Measurements from ENCODE around the gene SYTL2. TPM values are rescaled to one million over a fixed set of nuclear protein-coding genes. Genes with fewer than 3 reads are reported as not detected.
"Not testable (repeated sequence)": the region's sequence is repeated elsewhere in the genome, so short reads cannot be mapped to it uniquely, and the experiment has no call there.

SYTL2 gene
- 10 to 100 TPM; 11.6 to 18.6 (median 14.5) TPM for total RNA-seq

DNA sequence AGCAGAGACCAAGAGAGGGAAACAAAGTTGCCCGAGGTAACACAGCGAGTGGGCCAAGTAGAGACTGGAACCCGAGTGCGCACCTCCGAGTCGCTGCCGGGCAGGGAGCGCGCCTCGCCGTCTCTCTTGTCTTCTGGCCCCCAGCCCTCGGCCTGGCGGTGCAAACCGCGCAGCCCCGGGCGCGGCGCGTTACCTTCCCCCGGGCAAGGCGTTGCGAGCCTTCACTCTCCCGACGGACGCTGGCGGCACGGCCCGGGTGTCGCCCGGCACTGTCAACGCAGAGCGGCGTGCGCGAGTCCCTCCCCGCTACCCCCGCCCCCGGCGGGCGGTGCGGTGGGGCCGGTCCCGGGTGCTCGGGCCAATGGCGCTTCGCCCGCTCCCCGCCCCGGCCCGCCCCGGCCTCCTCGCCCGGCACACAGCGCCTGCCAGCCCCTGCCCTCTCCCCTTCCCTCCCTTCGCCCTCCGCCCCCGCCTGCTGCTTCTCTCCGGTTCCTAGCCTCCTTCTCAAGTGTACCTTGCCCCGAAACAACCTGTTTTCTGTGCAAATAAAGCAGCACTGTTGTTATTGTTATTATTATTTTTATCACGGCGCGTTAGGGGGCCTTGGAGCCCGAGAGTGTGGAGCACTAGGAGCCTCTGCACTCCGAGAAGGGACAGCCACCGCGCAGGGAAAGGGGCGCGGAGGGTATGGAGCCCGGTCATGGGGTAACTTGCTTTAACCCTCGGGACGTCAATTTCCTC lies at the start of gene SYTL2:
TSS of gene SYTL2 (minus strand) at position 271 of the 741 bp plus-strand sequence. CDS start 53,416 bp downstream, outside the sequence.
- Histone ChIP-seq H3K4me1 (peaks cover 27% of the 10 kb centered on the region), H3K27ac (no peak within 1 kb of the TSS), H3K4me3 (peak within 1 kb of the TSS; percentile 69), H3K27me3 (no peaks in the 10 kb centered on the region), H3K9me3 (no peaks in the 10 kb centered on the region), H3K36me3 (no peaks in the 10 kb centered on the region)
- TF ChIP-seq POLR2AphosphoS5 (IDR thresholded peaks at IDR 0.05) (no peak), POLR2A (IDR thresholded peaks at IDR 0.05) (peak in 1 of 2 donors; percentile 64)
- under 1% methylated on average over 49 of the region's 72 CpGs for WGBS
- peak; percentile 73 to 79 for DNase-seq (ENCODE audit: low spot score in 2 of 2)

DNA sequence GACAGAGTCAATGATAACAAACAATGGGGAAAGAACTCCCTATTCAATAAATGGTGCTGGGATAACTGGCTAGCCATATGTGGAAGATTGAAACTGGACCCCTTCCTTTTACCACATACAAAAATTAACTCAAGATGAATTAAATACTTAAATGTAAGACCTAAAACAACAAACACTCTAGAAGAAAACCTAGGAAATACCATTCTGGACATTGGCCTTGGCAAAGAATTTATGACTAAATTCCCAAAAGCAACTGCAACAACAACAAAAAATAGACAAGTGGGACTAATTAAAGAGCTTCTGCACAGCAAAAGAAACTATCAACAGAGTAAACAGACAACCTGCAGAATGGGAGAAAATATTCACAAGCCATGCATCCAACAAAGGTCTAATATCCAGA lies 48.6 kb upstream of the SYTL2 start:
- not testable (repeated sequence) for H3K27me3 ChIP-seq; H3K9me3 ChIP-seq; H3K27ac ChIP-seq; H3K36me3 ChIP-seq; H3K4me3 ChIP-seq; H3K4me1 ChIP-seq; DNase-seq (ENCODE audit: low spot score in 2 of 2)

DNA sequence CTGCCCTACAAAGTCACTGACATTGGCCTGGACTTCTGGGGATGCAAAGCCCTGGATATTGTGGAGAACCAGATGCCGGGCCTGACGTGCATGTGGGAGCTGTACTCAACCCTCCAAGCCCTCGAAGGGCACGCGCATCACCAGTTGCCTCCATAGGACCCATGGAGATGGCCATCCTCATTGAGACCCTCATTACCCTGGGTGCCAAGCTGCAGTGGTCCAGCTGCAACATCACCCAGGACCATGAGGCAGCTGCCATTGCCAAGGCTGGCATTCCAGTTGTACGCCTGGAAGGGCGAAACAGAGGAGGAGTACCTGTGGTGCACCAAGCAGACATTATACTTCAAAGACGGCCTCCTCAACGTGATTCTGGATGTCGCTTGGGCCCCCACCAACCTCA lies 46.2 kb upstream of the SYTL2 start:
- Histone ChIP-seq H3K36me3 (no peaks in the 10 kb centered on the region), H3K4me3 (no peak overlapping the region), H3K27ac (no peak overlapping the region), H3K9me3 (no peaks in the 10 kb centered on the region), H3K4me1 (peaks cover 12% of the 10 kb centered on the region), H3K27me3 (no peaks in the 10 kb centered on the region)
- TF ChIP-seq POLR2A (IDR thresholded peaks at IDR 0.05) (no peak), CTCF (IDR thresholded peaks at IDR 0.05) (no peak), EP300 (IDR thresholded peaks at IDR 0.05) (no peak), POLR2AphosphoS5 (IDR thresholded peaks at IDR 0.05) (no peak)
- 86% methylated on average over 6 of the region's 10 CpGs for WGBS
- no peak for DNase-seq (ENCODE audit: low spot score in 2 of 2)

GRCh38 chr11:85855341-85855656 lies 44.4 kb upstream of the SYTL2 start, which contains the start of gene CCDC83:
Gene CCDC83 (plus strand): TSS chr11:85855383. CDS start chr11:85865124, 9,741 bp downstream.
- peak within 1 kb of the TSS; percentile 86 for H3K27ac ChIP-seq
- TF ChIP-seq CTCF (IDR thresholded peaks at IDR 0.05) (no peak), EP300 (IDR thresholded peaks at IDR 0.05) (no peak), POLR2A (IDR thresholded peaks at IDR 0.05) (no peak), POLR2AphosphoS5 (IDR thresholded peaks at IDR 0.05) (no peak)

GRCh38 chr11:85854557-85855340 lies 43.8 kb upstream of the SYTL2 start:
- peak overlapping the region; percentile 86 for H3K27ac ChIP-seq
- H3K27me3 ChIP-seq, result no peaks in the 10 kb centered on the region
- TF ChIP-seq POLR2A (IDR thresholded peaks at IDR 0.05), result no peak
- no peak for TF ChIP-seq EP300 (IDR thresholded peaks at IDR 0.05)
- TF ChIP-seq CTCF (IDR thresholded peaks at IDR 0.05), result peak; percentile 59 to 98
- peak in 2 of 3 donors; percentile 69 to 72 for TF ChIP-seq POLR2AphosphoS5 (IDR thresholded peaks at IDR 0.05)
- H3K4me3 ChIP-seq, result peak overlapping the region; percentile 56
- peak; percentile 91 to 93 for DNase-seq (ENCODE audit: low spot score in 2 of 2)
- H3K9me3 ChIP-seq, result no peaks in the 10 kb centered on the region
- 0% methylated on average over 24 of the region's 62 CpGs for WGBS
- peaks cover 12% of the 10 kb centered on the region for H3K4me1 ChIP-seq
- H3K36me3 ChIP-seq, result no peaks in the 10 kb centered on the region

More at GRCh38 chr11:85855341-85855656, 44.4 kb upstream of the SYTL2 start, which contains the start of gene CCDC83:
- no peaks in the 10 kb centered on the region for H3K27me3 ChIP-seq
- DNase-seq (ENCODE audit: low spot score in 2 of 2), result no peak
- no peaks in the 10 kb centered on the region for H3K36me3 ChIP-seq
- 35% methylated on average over 11 of the region's 13 CpGs for WGBS
- H3K9me3 ChIP-seq, result no peaks in the 10 kb centered on the region
- peak within 1 kb of the TSS; percentile 56 for H3K4me3 ChIP-seq
- H3K4me1 ChIP-seq, result peaks cover 12% of the 10 kb centered on the region

DNA sequence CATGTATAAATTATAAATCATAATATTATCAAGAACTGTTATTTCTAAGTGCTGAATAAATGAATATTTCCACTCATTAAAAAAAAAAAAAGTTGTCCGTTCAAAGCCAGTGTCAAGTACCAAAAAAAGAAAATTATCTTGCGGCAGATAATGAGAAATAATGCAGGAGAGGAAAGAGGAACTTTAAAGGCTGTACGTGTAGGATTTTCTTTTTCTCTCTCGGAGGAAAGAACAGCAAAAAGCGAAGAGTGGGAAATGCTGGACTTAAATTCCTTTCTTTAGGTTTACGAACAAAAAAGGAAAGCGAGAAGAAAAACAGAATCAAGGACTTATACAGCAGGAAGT lies 43.2 kb upstream of the SYTL2 start:
- Histone ChIP-seq H3K27me3 (no peaks in the 10 kb centered on the region), H3K9me3 (no peaks in the 10 kb centered on the region), H3K4me1 (peaks cover 12% of the 10 kb centered on the region), H3K36me3 (no peaks in the 10 kb centered on the region), H3K27ac (peak overlapping the region; percentile 86), H3K4me3 (peak overlapping the region; percentile 56)
- DNase-seq (ENCODE audit: low spot score in 2 of 2), result no peak
- WGBS, result 11% methylated on average over 7 of the region's 7 CpGs
- TF ChIP-seq CTCF (IDR thresholded peaks at IDR 0.05) (no peak), POLR2AphosphoS5 (IDR thresholded peaks at IDR 0.05) (no peak), POLR2A (IDR thresholded peaks at IDR 0.05) (no peak)

DNA sequence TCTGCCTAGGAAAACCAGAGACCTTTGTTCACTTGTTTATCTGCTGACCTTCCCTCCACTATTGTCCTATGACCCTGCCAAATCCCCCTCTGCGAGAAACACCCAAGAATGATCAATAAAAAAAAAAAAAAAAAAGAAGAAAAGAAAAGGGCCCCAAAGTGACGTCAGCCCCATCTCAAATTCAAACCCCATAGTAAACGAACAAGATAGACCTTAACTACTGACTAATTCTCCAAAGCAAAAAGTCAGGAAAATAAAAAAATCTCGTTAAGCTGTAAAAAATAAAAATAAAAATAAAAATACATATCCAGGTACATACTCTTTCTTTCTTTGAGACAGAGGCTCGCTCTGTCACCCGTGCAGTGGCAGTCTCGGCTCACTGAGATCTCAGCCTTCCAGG lies 42.6 kb upstream of the SYTL2 start:
- H3K4me3 ChIP-seq, result not testable (repeated sequence)
- peaks cover 12% of the 10 kb centered on the region for H3K4me1 ChIP-seq
- 95% methylated on average over 7 of the region's 7 CpGs for WGBS

DNA sequence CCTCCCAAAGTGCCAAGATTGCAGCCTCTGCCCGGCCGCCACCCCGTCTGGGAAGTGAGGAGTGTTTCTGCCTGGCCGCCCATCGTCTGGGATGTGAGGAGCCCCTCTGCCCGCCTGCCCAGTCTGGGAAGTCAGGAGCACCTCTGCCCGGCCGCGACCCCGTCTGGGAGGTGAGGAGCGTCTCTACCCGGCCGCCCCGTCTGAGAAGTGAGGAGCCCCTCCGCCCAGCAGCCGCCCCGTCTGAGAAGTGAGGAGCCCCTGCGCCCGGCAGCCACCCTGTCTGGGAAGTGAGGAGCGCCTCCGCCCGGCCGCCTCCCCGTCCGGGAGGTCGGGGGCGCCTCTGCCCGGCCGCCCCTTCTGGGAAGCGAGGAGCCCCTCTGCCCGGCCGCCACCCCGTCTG lies 41.8 kb upstream of the SYTL2 start:
- H3K4me1 ChIP-seq, result peaks cover 12% of the 10 kb centered on the region
- H3K36me3 ChIP-seq; H3K9me3 ChIP-seq; DNase-seq (ENCODE audit: low spot score in 2 of 2); H3K27ac ChIP-seq; H3K4me3 ChIP-seq; H3K27me3 ChIP-seq: not testable (repeated sequence)
- WGBS, result 97% methylated on average over 20 of the region's 33 CpGs

More for the DNA sequence above, 42.6 kb upstream of the SYTL2 start:
- not testable (repeated sequence) for H3K27ac ChIP-seq; H3K9me3 ChIP-seq; H3K27me3 ChIP-seq; H3K36me3 ChIP-seq; DNase-seq (ENCODE audit: low spot score in 2 of 2)
